T-cell (primary cell): Measurements from ENCODE around the gene CORO1C. TPM values are rescaled to one million over a fixed set of nuclear protein-coding genes. Genes with fewer than 3 reads are reported as not detected.

Experiments used
- ATAC-seq, 4 experiments: fragments of 200-7000 bp in 3 of 4; fragments of 150-1000 bp in 1 of 4; cut with Tn5 transposase; replicated peaks in 1 of 4; 1 replicate in 3 of 4; 2 replicates in 1 of 4; pipeline ENCODE4 v1.10.0; 2021; ENCODE audit warnings: moderate library complexity in 3 of 4, mild to moderate bottlenecking in 2 of 4, moderate number of reproducible peaks in 1 of 4
- CTCF ChIA-PET, 2 donors: fragments of 300-600 bp; sonication (Branson Sonifier 250); formaldehyde crosslinking; loops; one replicate each; lab custom pipeline; 2022; ENCODE audit warnings: antibody characterized with exemption in 2 of 2; lab: Charles Lee
- POLR2A ChIA-PET, 2 donors: fragments of 300-600 bp; sonication (Branson Sonifier 250); formaldehyde crosslinking; loops; one replicate each; lab custom pipeline; 2022; ENCODE audit warnings: antibody characterized with exemption in 2 of 2; lab: Charles Lee
- DNase-seq, 35 experiments: peaks; one replicate each; pipeline versions ENCODE4 v3.0.0 to v3.0.0-alpha.2; 2013 to 2023
- H3K27ac ChIP-seq: one replicate; pipeline ENCODE4 v1.5.1; 2013; ENCODE audit warnings: low read length
- H3K27me3 ChIP-seq, 2 experiments: replicated peaks in 1 of 2; 1 replicate in 1 of 2; 2 replicates in 1 of 2; pipeline versions ENCODE4 v1.6.1 to v1.7.0; 2013; ENCODE audit warnings: low read length in 1 of 2, mixed read lengths in 1 of 2; ENCODE audit not compliant: control insufficient read depth in 2 of 2, insufficient read depth in 2 of 2; ENCODE audit errors: extremely low read depth in 1 of 2
- H3K36me3 ChIP-seq, 2 donors: 1 replicate in 1 of 2; 2 replicates in 1 of 2; pipeline versions ENCODE4 v1.6.1 to v1.7.0; 2013; ENCODE audit warnings: low read length in 1 of 2; ENCODE audit not compliant: control insufficient read depth in 2 of 2, insufficient read depth in 1 of 2; ENCODE audit errors: extremely low read depth in 1 of 2
- H3K4me1 ChIP-seq, 2 experiments: 1 replicate in 1 of 2; 2 replicates in 1 of 2; pipeline versions ENCODE4 v1.6.1 to v1.7.0; 2013; ENCODE audit warnings: low read length in 2 of 2, mixed read lengths in 1 of 2; ENCODE audit not compliant: insufficient read depth in 2 of 2, control insufficient read depth in 1 of 2; ENCODE audit errors: extremely low read depth in 1 of 2
- H3K4me3 ChIP-seq, 2 donors: 1 replicate in 1 of 2; 2 replicates in 1 of 2; pipeline versions ENCODE4 v1.5.1 to v1.7.0; 2013; ENCODE audit warnings: mild to moderate bottlenecking in 2 of 2, low read length in 1 of 2, moderate library complexity in 1 of 2; ENCODE audit not compliant: control insufficient read depth in 1 of 2; ENCODE audit errors: extremely low read depth in 1 of 2
- H3K9me3 ChIP-seq: 2 replicates; pipeline ENCODE4 v1.7.0; 2013
- H3K27ac Mint-ChIP-seq, 2 donors: one replicate each; pipeline ENCODE4 v1.8.0; 2020 to 2021; ENCODE audit warnings: mild to moderate bottlenecking in 2 of 2, mixed read lengths in 2 of 2
- H3K27me3 Mint-ChIP-seq, 2 donors: one replicate each; pipeline ENCODE4 v1.8.0; 2021 to 2022; ENCODE audit warnings: mixed read lengths in 2 of 2
- H3K36me3 Mint-ChIP-seq: one replicate; pipeline ENCODE4 v1.8.0; 2021; ENCODE audit warnings: mixed read lengths
- H3K4me1 Mint-ChIP-seq, 3 donors: one replicate each; pipeline ENCODE4 v1.8.0; 2020 to 2022; ENCODE audit warnings: mixed read lengths in 3 of 3, mild to moderate bottlenecking in 1 of 3
- H3K4me3 Mint-ChIP-seq, 3 donors: one replicate each; pipeline ENCODE4 v1.8.0; 2020 to 2022; ENCODE audit warnings: mild to moderate bottlenecking in 3 of 3, mixed read lengths in 3 of 3, moderate library complexity in 3 of 3
- H3K9me3 Mint-ChIP-seq, 3 donors: one replicate each; pipeline ENCODE4 v1.8.0; 2020 to 2022; ENCODE audit warnings: mixed read lengths in 3 of 3
- WGBS: methylation state at CpG from one replicate; pipeline ENCODE4 v1.1.5; 2013; ENCODE audit warnings: missing lambda C conversion rate; ENCODE audit not compliant: insufficient coverage; 5-methylcytosine and 5-hydroxymethylcytosine counted together
- total RNA-seq, 35 experiments: library from RNA in 6 of 35; stranded (reverse) in 6 of 35; fragments of 120-200 nt in 1 of 35; gene quantifications; one replicate each; pipeline versions ENCODE4 v1.2.1 to v1.2.4 and lab custom pipeline; 2013 to 2026

The CORO1C gene
- total RNA-seq (10 to 100 TPM in 1 of 5 donors, 1 to 10 TPM in 4; 7.4 to 11.4 (median 8.7) TPM), total RNA-seq (lab: John Stamatoyannopoulos, UW) (4.4 to 88.2 (median 10.5) reads per million in 29 experiments)
- 10.1 TPM for total RNA-seq (2013)

- peak within 1 kb of the TSS; percentile 83 to 90 for H3K27ac Mint-ChIP-seq
- Histone ChIP-seq H3K27ac (peak within 1 kb of the TSS; percentile 94), H3K4me1 (peaks cover 5 to 17% of the 10 kb centered on the region in 2 experiments), H3K27me3 (no peaks in the 10 kb centered on the region), H3K36me3 (no peaks in the 10 kb centered on the region), H3K9me3 (no peaks in the 10 kb centered on the region), H3K4me3 (peak within 1 kb of the TSS; percentile 78 to 94)
- H3K9me3 Mint-ChIP-seq: no peaks in the 10 kb centered on the region
- peaks cover 25 to 33% (median 29%) of the 10 kb centered on the region in 3 donors for H3K4me1 Mint-ChIP-seq
- DNase-seq: peak; percentile 86 to 98 (median 92)
- H3K27me3 Mint-ChIP-seq: no peaks in the 10 kb centered on the region
- peak; percentile 84 to 86 (median 84) for ATAC-seq
- under 1% methylated on average over 84 of the region's 85 CpGs for WGBS
- H3K36me3 Mint-ChIP-seq: no peaks in the 10 kb centered on the region
- ChIA-PET POLR2A (no interaction called here), CTCF (interaction anchor here in 1 of 2 donors (2.0 kb wide), 1 partner anchor 67 kb away, joined by 6 read pairs; no protein-coding TSS in a partner anchor)
- peak within 1 kb of the TSS; percentile 90 to 99 (median 90) for H3K4me3 Mint-ChIP-seq
Observed at GRCh38 chr12:108731105-108731865, at the start of gene CORO1C. Gene CORO1C (minus strand): TSS chr12:108731518. CDS start chr12:108701318, 30,200 bp downstream.

DNA sequence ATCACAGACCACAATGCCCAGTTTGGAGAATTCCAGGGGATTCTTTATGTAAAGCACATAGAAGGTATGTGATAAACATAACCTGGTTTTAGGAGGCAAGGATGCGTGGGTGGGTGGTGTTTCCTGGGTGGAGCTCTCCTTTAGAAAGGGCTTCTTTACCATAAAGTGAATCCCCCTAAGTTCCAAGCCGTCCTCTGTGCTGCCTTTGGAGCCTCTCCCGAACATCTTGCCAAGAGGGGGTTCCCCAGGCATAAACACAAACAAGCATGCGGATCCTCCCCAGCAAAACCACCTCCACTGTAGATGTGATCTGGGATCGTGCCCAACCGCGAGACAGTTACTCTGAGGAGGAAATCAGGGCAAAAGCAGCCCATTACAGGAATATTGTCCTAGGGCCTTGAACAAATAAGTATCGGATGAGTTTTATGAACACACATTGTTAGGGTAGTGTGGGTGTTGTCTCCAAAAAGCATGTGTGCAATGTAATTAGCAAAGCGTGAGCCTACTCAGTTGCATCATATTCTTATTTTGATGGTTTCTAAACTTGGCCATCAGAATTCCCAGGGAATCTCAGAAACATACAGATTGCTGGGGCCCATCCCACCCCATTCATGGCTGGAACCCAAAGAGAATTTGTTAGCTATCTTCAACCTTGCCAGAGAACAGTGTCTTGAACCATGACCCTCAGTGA lies 48.8 kb upstream of the CORO1C start:
- DNase-seq (no peak), ATAC-seq (no peak)
- Mint-ChIP-seq H3K4me1 (peaks cover 0 to 3% (median 0%) of the 10 kb centered on the region in 3 donors), H3K9me3 (no peaks in the 10 kb centered on the region), H3K27me3 (no peaks in the 10 kb centered on the region), H3K36me3 (peaks cover 11% of the 10 kb centered on the region), H3K4me3 (no peak overlapping the region), H3K27ac (no peak overlapping the region)
- no peak overlapping the region for H3K4me3 ChIP-seq
- no peaks in the 10 kb centered on the region for H3K4me1 ChIP-seq
- POLR2A ChIA-PET: interaction anchor here in 1 of 2 donors (0.5 to 0.6 kb wide), 2 partner anchors 29 to 173 kb away, joined by 3 to 13 read pairs; no protein-coding TSS in a partner anchor
- 78% methylated on average over 2 of the region's 9 CpGs for WGBS
- CTCF ChIA-PET: interaction anchor here in 1 of 2 donors (0.5 kb wide), 1 partner anchor 615 kb away, joined by 4 read pairs; no protein-coding TSS in a partner anchor
- no peaks in the 10 kb centered on the region for H3K27me3 ChIP-seq
- H3K36me3 ChIP-seq: no peaks in the 10 kb centered on the region
- no peaks in the 10 kb centered on the region for H3K9me3 ChIP-seq
- H3K27ac ChIP-seq: no peak overlapping the region

GRCh38 chr12:108778053-108778452 lies 46.7 kb upstream of the CORO1C start:
- ChIA-PET POLR2A (no interaction called here), CTCF (interaction anchor here in 1 of 2 donors (0.6 kb wide), 1 partner anchor 20 kb away, joined by 9 read pairs; no protein-coding TSS in a partner anchor)
- no peak overlapping the region for H3K27ac Mint-ChIP-seq
- H3K4me1 Mint-ChIP-seq: peaks cover 0 to 3% (median 0%) of the 10 kb centered on the region in 3 donors
- H3K36me3 Mint-ChIP-seq: peaks cover 2% of the 10 kb centered on the region
- Histone ChIP-seq H3K36me3 (no peaks in the 10 kb centered on the region), H3K4me1 (no peaks in the 10 kb centered on the region), H3K4me3 (no peak overlapping the region), H3K27ac (no peak overlapping the region), H3K27me3 (no peaks in the 10 kb centered on the region), H3K9me3 (no peaks in the 10 kb centered on the region)
- ATAC-seq (no peak), DNase-seq (no peak)
- no CpG with 5 or more reads among the region's 2 CpGs for WGBS
- H3K27me3 Mint-ChIP-seq: no peaks in the 10 kb centered on the region
- H3K9me3 Mint-ChIP-seq: no peaks in the 10 kb centered on the region
- H3K4me3 Mint-ChIP-seq: no peak overlapping the region

GRCh38 chr12:108777156-108777555 lies 45.8 kb upstream of the CORO1C start:
- Histone ChIP-seq H3K4me1 (no peaks in the 10 kb centered on the region), H3K27ac (no peak overlapping the region), H3K4me3 (no peak overlapping the region), H3K9me3 (no peaks in the 10 kb centered on the region), H3K27me3 (peaks cover 0 to under 1% of the 10 kb centered on the region in 2 experiments), H3K36me3 (no peaks in the 10 kb centered on the region)
- CTCF ChIA-PET: interaction anchor here in 1 of 2 donors (0.6 to 0.7 kb wide), 4 partner anchors 19 to 114 kb away, joined by 3 to 9 read pairs (median 4); no protein-coding TSS in a partner anchor
- Mint-ChIP-seq H3K4me3 (no peak overlapping the region), H3K27ac (no peak overlapping the region), H3K36me3 (no peaks in the 10 kb centered on the region), H3K27me3 (no peaks in the 10 kb centered on the region), H3K9me3 (no peaks in the 10 kb centered on the region), H3K4me1 (peaks cover 0 to 3% (median 0%) of the 10 kb centered on the region in 3 donors)
- ATAC-seq (no peak), DNase-seq (no peak)
- POLR2A ChIA-PET: interaction anchor here in 1 of 2 donors (0.6 kb wide), 1 partner anchor 1744 kb away, joined by 6 read pairs; no protein-coding TSS in a partner anchor
- 61% methylated on average over 2 of the region's 2 CpGs for WGBS

DNA sequence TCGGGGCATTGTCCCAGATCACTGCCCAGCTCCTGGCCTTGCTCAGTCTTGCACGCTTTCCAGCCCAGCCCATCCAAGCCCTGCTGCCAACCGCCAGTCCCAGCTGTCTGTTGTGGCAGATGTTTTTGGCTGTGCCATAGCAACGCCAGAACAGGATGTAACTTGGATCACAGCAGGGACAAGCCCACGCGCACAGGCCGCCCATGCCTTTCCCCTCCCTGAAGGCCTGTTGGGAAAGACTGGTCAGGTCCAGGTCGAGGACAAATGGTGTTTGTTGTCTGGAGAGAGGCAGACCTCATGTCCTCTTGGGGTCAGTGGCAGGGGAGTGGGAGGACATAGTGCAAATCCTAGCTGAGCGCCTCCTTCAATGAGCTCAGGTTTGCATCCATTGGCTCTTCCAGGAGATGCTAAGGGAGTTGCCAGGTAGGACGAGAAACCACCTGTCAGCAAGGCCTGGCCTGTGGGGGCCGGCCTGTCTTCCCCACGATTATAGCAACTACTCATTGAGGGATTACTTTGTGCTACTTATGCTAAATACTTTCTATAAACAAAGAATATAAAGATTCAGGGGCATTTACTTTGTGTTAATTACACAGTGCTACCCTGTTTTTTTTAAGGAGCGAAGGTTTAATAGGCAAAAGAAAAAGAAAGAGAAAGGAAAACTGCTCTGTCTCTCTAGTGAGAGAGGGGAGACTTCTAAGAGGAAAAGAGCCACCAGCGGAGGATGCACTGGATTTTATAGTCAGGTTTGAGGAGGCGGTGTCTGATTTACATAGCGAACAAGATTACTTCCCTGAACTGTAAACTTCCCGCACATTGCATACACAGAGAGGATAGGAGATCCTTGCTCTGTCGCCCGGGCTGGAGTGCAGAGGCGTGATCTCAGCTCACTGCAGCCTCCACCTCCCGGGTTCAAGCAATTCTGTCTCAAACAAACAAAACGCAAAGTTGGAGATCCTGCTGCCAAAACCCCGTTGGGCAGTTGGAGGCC lies 42.8 kb upstream of the CORO1C start:
- peaks cover 0 to 19% of the 10 kb centered on the region in 2 experiments for H3K27me3 ChIP-seq
- Mint-ChIP-seq H3K27me3 (peaks cover 0 to 10% of the 10 kb centered on the region in 2 donors), H3K36me3 (no peaks in the 10 kb centered on the region), H3K4me3 (no peak overlapping the region), H3K27ac (no peak overlapping the region), H3K9me3 (no peaks in the 10 kb centered on the region), H3K4me1 (peaks cover under 1 to 3% (median 1%) of the 10 kb centered on the region in 3 donors)
- ATAC-seq (no peak), DNase-seq (no peak)
- peaks cover 0 to under 1% of the 10 kb centered on the region in 2 experiments for H3K4me1 ChIP-seq
- no peaks in the 10 kb centered on the region for H3K36me3 ChIP-seq
- 87% methylated on average over 11 of the region's 23 CpGs for WGBS
- ChIA-PET CTCF (no interaction called here), POLR2A (interaction anchor here in 1 of 2 donors (0.6 kb wide), 1 partner anchor 8 kb away, joined by 3 read pairs; no protein-coding TSS in a partner anchor)
- no peaks in the 10 kb centered on the region for H3K9me3 ChIP-seq
- H3K27ac ChIP-seq: no peak overlapping the region
- H3K4me3 ChIP-seq: no peak overlapping the region
